IMR-90 (cell line): ENCODE measurements around the gene DGKQ. TPM values are rescaled to one million over a fixed set of nuclear protein-coding genes. Genes with fewer than 3 reads are reported as not detected.

Experiments used
- ATAC-seq: fragments of 200-7000 bp; cut with Tn5 transposase; 2 replicates; pipeline ENCODE4 v1.9.1; 2020; ENCODE audit warnings: low read depth, mild to moderate bottlenecking, moderate library complexity
- BruUV-seq: library from RNA; stranded (reverse); fragments of 400-500 nt; replicated peaks from 2 replicates; lab custom pipeline; 2021; lab: Mats Ljungman, UMichigan
- CTCF ChIA-PET: fragments of 300-600 bp; formaldehyde crosslinking; extraction: SDS; loops from one replicate; lab custom pipeline; 2021; ENCODE audit warnings: antibody characterized with exemption; lab: Yijun Ruan, JAX
- POLR2A ChIA-PET: fragments of 300-600 bp; sonication (Branson Sonifier 250); formaldehyde crosslinking; loops from one replicate; lab custom pipeline; 2022; ENCODE audit warnings: antibody characterized with exemption; ENCODE audit not compliant: unreplicated experiment; lab: Charles Lee
- DNase-seq: peaks from one replicate; pipeline ENCODE4 v3.0.0; 2013
- H2AFZ ChIP-seq: replicated peaks from 2 replicates; pipeline ENCODE3; 2013; ENCODE audit warnings: low read length, mild to moderate bottlenecking; ENCODE audit not compliant: poor library complexity
- H2AK5ac ChIP-seq: 2 replicates; pipeline ENCODE4 v1.6.1; 2013; ENCODE audit warnings: low read depth, low read length, inconsistent platforms
- H2AK9ac ChIP-seq: replicated peaks from 2 replicates; pipeline ENCODE3; 2013; ENCODE audit warnings: mild to moderate bottlenecking, low read depth, low read length, moderate library complexity; ENCODE audit not compliant: poor library complexity
- H2BK120ac ChIP-seq: 2 replicates; pipeline ENCODE4 v1.6.1; 2013; ENCODE audit warnings: low read depth, low read length, inconsistent platforms
- H2BK15ac ChIP-seq: 3 replicates; pipeline ENCODE4 v1.6.1; 2013; ENCODE audit warnings: low read depth, low read length, inconsistent platforms
- H2BK20ac ChIP-seq: 2 replicates; pipeline ENCODE4 v1.6.1; 2013; ENCODE audit warnings: low read depth, mild to moderate bottlenecking, inconsistent platforms, low read length, moderate library complexity
- H2BK5ac ChIP-seq: 2 replicates; pipeline ENCODE4 v1.6.1; 2013; ENCODE audit warnings: mild to moderate bottlenecking, low read depth, low read length, inconsistent platforms; ENCODE audit not compliant: poor library complexity, severe bottlenecking
- H3K14ac ChIP-seq: replicated peaks from 2 replicates; pipeline ENCODE4 v1.6.1; 2013; ENCODE audit warnings: low read depth, low read length, inconsistent platforms
- H3K18ac ChIP-seq: 2 replicates; pipeline ENCODE4 v1.6.1; 2013; ENCODE audit warnings: low read depth, low read length, control low read depth
- H3K23ac ChIP-seq: 2 replicates; pipeline ENCODE4 v1.6.1; 2013; ENCODE audit warnings: low read depth, low read length, inconsistent platforms
- H3K27ac ChIP-seq: 2 replicates; pipeline ENCODE4 v1.5.1; 2013; ENCODE audit warnings: mild to moderate bottlenecking, control low read depth, low read length; ENCODE audit not compliant: insufficient read depth
- H3K27me3 ChIP-seq: 2 replicates; pipeline ENCODE4 v1.6.1; 2013; ENCODE audit warnings: low read length; ENCODE audit not compliant: control insufficient read depth, insufficient read depth
- H3K36me3 ChIP-seq: 2 replicates; pipeline ENCODE4 v1.6.1; 2013; ENCODE audit warnings: low read length, mixed read lengths; ENCODE audit not compliant: control insufficient read depth, insufficient read depth
- H3K4ac ChIP-seq: 2 replicates; pipeline ENCODE4 v1.6.1; 2013; ENCODE audit warnings: low read depth, low read length, inconsistent platforms
- H3K4me1 ChIP-seq: 2 replicates; pipeline ENCODE4 v1.6.1; 2013; ENCODE audit warnings: low read length, mixed read lengths; ENCODE audit not compliant: control insufficient read depth, insufficient read depth
- H3K4me2 ChIP-seq: 2 replicates; pipeline ENCODE4 v1.6.1; 2013; ENCODE audit warnings: low read depth, mild to moderate bottlenecking, control low read depth, low read length, moderate library complexity
- H3K4me3 ChIP-seq: 2 replicates; pipeline ENCODE4 v1.5.1; 2013; ENCODE audit warnings: low read depth, mild to moderate bottlenecking, control low read depth, low read length, moderate library complexity; ENCODE audit not compliant: insufficient read depth
- H3K56ac ChIP-seq: 2 replicates; pipeline ENCODE4 v1.6.1; 2013; ENCODE audit warnings: low read length, inconsistent platforms; ENCODE audit not compliant: insufficient read depth; ENCODE audit errors: extremely low read depth
- H3K79me1 ChIP-seq, 2 experiments: 2 replicates each; pipeline ENCODE4 v1.6.1; 2013; ENCODE audit warnings: low read length in 2 of 2, inconsistent platforms in 1 of 2, low read depth in 1 of 2
- H3K9ac ChIP-seq: 2 replicates; pipeline ENCODE4 v1.6.1; 2013; ENCODE audit warnings: low read depth, low read length, control low read depth
- H3K9me1 ChIP-seq: 2 replicates; pipeline ENCODE4 v1.6.1; 2013; ENCODE audit warnings: low read length, inconsistent platforms; ENCODE audit not compliant: insufficient read depth
- H3K9me3 ChIP-seq: 2 replicates; pipeline ENCODE4 v1.6.1; 2013; ENCODE audit warnings: low read length; ENCODE audit not compliant: control insufficient read depth, insufficient read depth
- H4K20me1 ChIP-seq: 2 replicates; pipeline ENCODE4 v1.6.1; 2013; ENCODE audit warnings: low read length, inconsistent platforms; ENCODE audit not compliant: insufficient read depth
- H4K5ac ChIP-seq: 2 replicates; pipeline ENCODE4 v1.6.1; 2013; ENCODE audit warnings: mild to moderate bottlenecking, low read depth, low read length, control low read depth
- H4K8ac ChIP-seq, 2 experiments: 2 replicates each; pipeline ENCODE4 v1.6.1; 2013; ENCODE audit warnings: low read depth in 2 of 2, low read length in 2 of 2, control low read depth in 1 of 2, inconsistent platforms in 1 of 2
- H4K91ac ChIP-seq: 2 replicates; pipeline ENCODE4 v1.6.1; 2013; ENCODE audit warnings: low read depth, low read length, inconsistent platforms; ENCODE audit not compliant: insufficient read depth
- BHLHE40 ChIP-seq: fragments of 150-350 bp; IDR thresholded peaks from 2 replicates; pipeline ENCODE4 v1.6.1; 2016; ENCODE audit warnings: mild to moderate bottlenecking, low read depth, low read length
- CEBPB ChIP-seq: IDR thresholded peaks from 2 replicates; pipeline ENCODE4 v1.6.1; 2012; ENCODE audit warnings: low read depth, low read length, improper control_type of control experiment
- CHD1 ChIP-seq: IDR thresholded peaks from 2 replicates; pipeline ENCODE4 v1.6.1; 2012; ENCODE audit warnings: low read depth, low read length, improper control_type of control experiment
- MAFK ChIP-seq: IDR thresholded peaks from 2 replicates; pipeline ENCODE4 v1.6.1; 2012; ENCODE audit warnings: low read depth, low read length, improper control_type of control experiment
- MAZ ChIP-seq: IDR thresholded peaks from 2 replicates; pipeline ENCODE4 v1.6.1; 2012; ENCODE audit warnings: low read depth, mild to moderate bottlenecking, low read length, improper control_type of control experiment, moderate library complexity, borderline replicate concordance
- MXI1 ChIP-seq: IDR thresholded peaks from 2 replicates; pipeline ENCODE4 v1.6.1; 2012; ENCODE audit warnings: low read depth, mild to moderate bottlenecking, low read length, moderate library complexity, borderline replicate concordance
- NFE2L2 ChIP-seq: fragments of 150-350 bp; IDR thresholded peaks from 2 replicates; pipeline ENCODE4 v1.6.1; 2016; ENCODE audit warnings: low read depth, mild to moderate bottlenecking, low read length
- POLR2A ChIP-seq: IDR thresholded peaks from 2 replicates; pipeline ENCODE4 v1.6.1; 2012; ENCODE audit warnings: mild to moderate bottlenecking, low read depth, low read length
- RAD21 ChIP-seq: IDR thresholded peaks from 2 replicates; pipeline ENCODE4 v1.6.1; 2012; ENCODE audit warnings: low read length, improper control_type of control experiment
- RFX5 ChIP-seq: IDR thresholded peaks from 2 replicates; pipeline ENCODE4 v1.8.0; 2012; ENCODE audit warnings: low read depth, mild to moderate bottlenecking, low read length, moderate library complexity
- WGBS, 2 experiments: methylation state at CpG; one replicate each; pipeline versions ENCODE4 v1.1.5 to v1.1.7; 2013; ENCODE audit warnings: missing lambda C conversion rate in 2 of 2; ENCODE audit not compliant: insufficient read length in 1 of 2; ENCODE audit errors: extremely low coverage in 2 of 2; 5-methylcytosine and 5-hydroxymethylcytosine counted together
- dilution Hi-C: fragments of 300-500 bp; cut with HindIII; formaldehyde crosslinking; loops from one replicate; pipeline ENCODE4 v1.14.3; 2018; ENCODE audit warnings: low sequenced_read_pairs; ENCODE audit not compliant: unreplicated experiment
- in situ Hi-C: fragments of 300-500 bp; cut with MboI; formaldehyde crosslinking; loops from 3 replicates; pipeline ENCODE4 v1.14.3; 2019; ENCODE audit warnings: low sequenced_read_pairs, inconsistent platforms, mixed read lengths
- intact Hi-C: fragments of 100-400 bp; cut with micrococcal nuclease; formaldehyde crosslinking; loops from 2 replicates; pipeline ENCODE4 v1.10.0; 2022
- polyA plus RNA-seq, 3 experiments: library from polyadenylated mRNA; depleted of rRNA; stranded (reverse); fragments of >200 nt; gene quantifications; 2 replicates each; pipeline ENCODE4 v1.2.3, GENCODE V29; 2012; ENCODE audit warnings: low replicate concordance in 1 of 3
- total RNA-seq: library from RNA; depleted of rRNA; stranded (reverse); fragments of >200 nt; gene quantifications from 2 replicates; pipeline ENCODE4 v1.2.3, GENCODE V29; 2012
- TF ChIP-seq, protein P1 (sequence below): conservative IDR thresholded peaks from 2 replicates; pipeline ENCODE4 v1.5.1; 2012; ENCODE audit warnings: mild to moderate bottlenecking, low read depth, low read length, improper control_type of control experiment
- TF ChIP-seq, protein P2 (sequence below): fragments of 150-350 bp; IDR thresholded peaks from 2 replicates; pipeline ENCODE4 v1.6.1; 2017; ENCODE audit warnings: mild to moderate bottlenecking, antibody characterized with exemption, low read length, low read depth
- TF ChIP-seq, protein P3 (sequence below): fragments of 150-350 bp; IDR thresholded peaks from 2 replicates; pipeline ENCODE4 v1.6.1; 2016; ENCODE audit warnings: low read depth, mild to moderate bottlenecking, low read length, moderate library complexity, borderline replicate concordance

Gene DGKQ
- total and polyA plus RNA-seq, 2 of the 4 experiments (the other 2 are of a cell fraction), result 4.3 to 15.6 TPM

DNA sequence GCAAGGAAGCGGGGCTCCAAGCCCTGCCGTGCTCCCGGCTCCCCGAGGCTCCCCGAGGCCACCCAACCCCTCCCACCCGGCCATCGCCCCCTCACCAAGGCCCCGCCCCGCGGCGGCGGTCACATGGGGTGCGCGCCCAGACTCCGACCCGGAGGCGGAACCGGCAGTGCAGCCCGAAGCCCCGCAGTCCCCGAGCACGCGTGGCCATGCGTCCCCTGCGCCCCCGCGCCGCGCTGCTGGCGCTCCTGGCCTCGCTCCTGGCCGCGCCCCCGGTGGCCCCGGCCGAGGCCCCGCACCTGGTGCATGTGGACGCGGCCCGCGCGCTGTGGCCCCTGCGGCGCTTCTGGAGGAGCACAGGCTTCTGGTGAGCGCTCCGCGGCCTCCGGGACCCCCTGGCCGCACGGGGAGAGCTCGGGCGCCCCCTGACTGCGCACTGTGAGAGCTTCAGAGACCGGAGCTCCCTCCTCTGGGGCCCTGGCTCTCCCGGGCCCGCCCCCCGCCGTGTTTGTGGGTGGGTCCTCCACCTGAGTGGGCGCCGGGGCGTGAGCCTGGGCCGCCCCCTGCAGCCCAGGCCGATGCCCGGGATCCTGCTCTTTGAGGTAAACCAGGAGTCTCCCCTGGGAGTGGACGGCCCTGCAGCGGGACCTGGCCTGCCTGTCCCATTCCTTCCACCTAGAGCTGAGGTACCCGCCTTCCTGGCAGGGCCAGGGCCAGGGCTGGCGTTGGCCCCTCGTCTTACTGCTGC is 13.7 kb upstream of the DGKQ start, which contains the start of gene IDUA:
IDUA (plus strand) TSS at position 166 of the 745 bp plus-strand sequence; CDS start at position 207, 41 bp downstream.
- Histone ChIP-seq H4K20me1 (no peaks in the 10 kb centered on the region; the same call in 1 of the 2 replicates), H3K18ac (peak within 1 kb of the TSS; percentile 91), H2BK120ac (no peak within 1 kb of the TSS), H3K14ac (peak within 1 kb of the TSS; percentile 93), H3K4me3 (peak within 1 kb of the TSS; percentile 93), H4K5ac (peak within 1 kb of the TSS; percentile 91), H3K9me3 (no peaks in the 10 kb centered on the region), H3K27ac (peak within 1 kb of the TSS; percentile 81), H3K36me3 (peaks cover 9% of the 10 kb centered on the region; the same call in 1 of the 2 replicates), H3K23ac (peak within 1 kb of the TSS; percentile 94), H4K91ac (peak within 1 kb of the TSS; percentile 72), H3K4me1 (peaks cover 7% of the 10 kb centered on the region; the same call in 1 of the 2 replicates), H4K8ac (peak within 1 kb of the TSS; percentile 34 to 86), H3K4ac (peak within 1 kb of the TSS; percentile 29), H2AFZ (peak within 1 kb of the TSS; percentile 96), H2BK15ac (no peak within 1 kb of the TSS; the same call in 2 of the 3 replicates), H3K27me3 (no peaks in the 10 kb centered on the region), H3K79me1 (peaks cover 5 to 34% of the 10 kb centered on the region in 2 experiments; a peak in 1 of 4 replicates), H2BK20ac (no peak within 1 kb of the TSS), H2BK5ac (peak within 1 kb of the TSS; percentile 82), H2AK5ac (peak within 1 kb of the TSS; percentile 48; the same call in 1 of the 2 replicates), H3K4me2 (peak within 1 kb of the TSS; percentile 95), H3K9ac (peak within 1 kb of the TSS; percentile 94), H3K56ac (peak within 1 kb of the TSS; percentile 42; the same call in 1 of the 2 replicates), H2AK9ac (peak within 1 kb of the TSS; percentile 69), H3K9me1 (no peaks in the 10 kb centered on the region; the same call in 1 of the 2 replicates)
- dilution Hi-C loops, result no loop called here
- WGBS, 2 experiments, result 1% methylated on average over 33 of the region's 69 CpGs; no CpG with 5 or more reads in 1 of the 2 experiments
- CTCF ChIA-PET, result interaction anchor here (0.5 kb wide), 1 partner anchor 57 kb away, joined by 4 read pairs; no protein-coding TSS in a partner anchor
- BruUV-seq, result no TSS peak
- intact Hi-C loops, result no loop called here
- in situ Hi-C loops, result no loop called here
- ATAC-seq, result peak; percentile 88
- POLR2A ChIA-PET, result interaction anchor here (0.5 to 0.6 kb wide), 2 partner anchors 17 to 142 kb away, joined by 3 read pairs; no protein-coding TSS in a partner anchor
- DNase-seq, result peak; percentile 53
- TF ChIP-seq MAFK (no peak), RFX5 (no peak), CHD1 (no peak), MXI1 (peak; percentile 68), CEBPB (no peak), NFE2L2 (no peak), POLR2A (0 out of 2 replicates have a peak, but pooled peaks have one; percentile 6), MAZ (peak; percentile 37; the same call in 1 of the 2 replicates), RAD21 (peak; percentile 46; the same call in 1 of the 2 replicates), BHLHE40 (no peak)
- TF ChIP-seq, protein P1, sequence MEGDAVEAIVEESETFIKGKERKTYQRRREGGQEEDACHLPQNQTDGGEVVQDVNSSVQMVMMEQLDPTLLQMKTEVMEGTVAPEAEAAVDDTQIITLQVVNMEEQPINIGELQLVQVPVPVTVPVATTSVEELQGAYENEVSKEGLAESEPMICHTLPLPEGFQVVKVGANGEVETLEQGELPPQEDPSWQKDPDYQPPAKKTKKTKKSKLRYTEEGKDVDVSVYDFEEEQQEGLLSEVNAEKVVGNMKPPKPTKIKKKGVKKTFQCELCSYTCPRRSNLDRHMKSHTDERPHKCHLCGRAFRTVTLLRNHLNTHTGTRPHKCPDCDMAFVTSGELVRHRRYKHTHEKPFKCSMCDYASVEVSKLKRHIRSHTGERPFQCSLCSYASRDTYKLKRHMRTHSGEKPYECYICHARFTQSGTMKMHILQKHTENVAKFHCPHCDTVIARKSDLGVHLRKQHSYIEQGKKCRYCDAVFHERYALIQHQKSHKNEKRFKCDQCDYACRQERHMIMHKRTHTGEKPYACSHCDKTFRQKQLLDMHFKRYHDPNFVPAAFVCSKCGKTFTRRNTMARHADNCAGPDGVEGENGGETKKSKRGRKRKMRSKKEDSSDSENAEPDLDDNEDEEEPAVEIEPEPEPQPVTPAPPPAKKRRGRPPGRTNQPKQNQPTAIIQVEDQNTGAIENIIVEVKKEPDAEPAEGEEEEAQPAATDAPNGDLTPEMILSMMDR, result peak; percentile 52
- TF ChIP-seq, protein P2, sequence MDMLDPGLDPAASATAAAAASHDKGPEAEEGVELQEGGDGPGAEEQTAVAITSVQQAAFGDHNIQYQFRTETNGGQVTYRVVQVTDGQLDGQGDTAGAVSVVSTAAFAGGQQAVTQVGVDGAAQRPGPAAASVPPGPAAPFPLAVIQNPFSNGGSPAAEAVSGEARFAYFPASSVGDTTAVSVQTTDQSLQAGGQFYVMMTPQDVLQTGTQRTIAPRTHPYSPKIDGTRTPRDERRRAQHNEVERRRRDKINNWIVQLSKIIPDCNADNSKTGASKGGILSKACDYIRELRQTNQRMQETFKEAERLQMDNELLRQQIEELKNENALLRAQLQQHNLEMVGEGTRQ, result peak; percentile 84
- TF ChIP-seq, protein P3, sequence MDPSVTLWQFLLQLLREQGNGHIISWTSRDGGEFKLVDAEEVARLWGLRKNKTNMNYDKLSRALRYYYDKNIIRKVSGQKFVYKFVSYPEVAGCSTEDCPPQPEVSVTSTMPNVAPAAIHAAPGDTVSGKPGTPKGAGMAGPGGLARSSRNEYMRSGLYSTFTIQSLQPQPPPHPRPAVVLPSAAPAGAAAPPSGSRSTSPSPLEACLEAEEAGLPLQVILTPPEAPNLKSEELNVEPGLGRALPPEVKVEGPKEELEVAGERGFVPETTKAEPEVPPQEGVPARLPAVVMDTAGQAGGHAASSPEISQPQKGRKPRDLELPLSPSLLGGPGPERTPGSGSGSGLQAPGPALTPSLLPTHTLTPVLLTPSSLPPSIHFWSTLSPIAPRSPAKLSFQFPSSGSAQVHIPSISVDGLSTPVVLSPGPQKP, result no peak
